ENCODE data around the gene KLF4.

Gene KLF4

GRCh38 chr9:107488375-107489143 is 1.0 kb downstream of the KLF4 start:
- in situ Hi-C loops (cut with MboI; ENCODE audit: low sequenced_read_pairs) = loop anchor here (25.0 kb wide), 1 partner anchor 774 kb away; no protein-coding TSS in a partner anchor

GRCh38 chr9:107487521-107488374 is 1.8 kb downstream of the KLF4 start:
- in situ Hi-C loops (cut with MboI; ENCODE audit: low sequenced_read_pairs) = loop anchor here (25.0 kb wide), 1 partner anchor 775 kb away; no protein-coding TSS in a partner anchor

GRCh38 chr9:107486674-107487520 is 2.7 kb downstream of the KLF4 start:
- in situ Hi-C loops (cut with MboI; ENCODE audit: low sequenced_read_pairs) = loop anchor here (25.0 kb wide), 1 partner anchor 775 kb away; no protein-coding TSS in a partner anchor

- in situ Hi-C loops (cut with MboI; ENCODE audit: low sequenced_read_pairs) = loop anchor here (25.0 kb wide), 1 partner anchor 777 kb away; no protein-coding TSS in a partner anchor
Observed at GRCh38 chr9:107485458-107486043, 4.0 kb downstream of the KLF4 start.

- in situ Hi-C loops (cut with MboI; ENCODE audit: low sequenced_read_pairs) = loop anchor here (25.0 kb wide), 1 partner anchor 778 kb away; no protein-coding TSS in a partner anchor
Observed at GRCh38 chr9:107484117-107484723, 5.3 kb downstream of the KLF4 start.

- in situ Hi-C loops (cut with MboI; ENCODE audit: low sequenced_read_pairs) = loop anchor here (25.0 kb wide), 1 partner anchor 779 kb away; no protein-coding TSS in a partner anchor
Observed at GRCh38 chr9:107483666-107484065, 5.9 kb downstream of the KLF4 start.

- in situ Hi-C loops (cut with MboI; ENCODE audit: low sequenced_read_pairs) = loop anchor here (25.0 kb wide), 1 partner anchor 781 kb away; no protein-coding TSS in a partner anchor
Observed at GRCh38 chr9:107481035-107481434, 8.5 kb downstream of the KLF4 start.

- in situ Hi-C loops (cut with MboI; ENCODE audit: low sequenced_read_pairs) = loop anchor here (25.0 kb wide), 1 partner anchor 782 kb away; no protein-coding TSS in a partner anchor
Observed at GRCh38 chr9:107480386-107480789, 9.2 kb downstream of the KLF4 start.

GRCh38 chr9:107478805-107479204 is 10.8 kb downstream of the KLF4 start:
- in situ Hi-C loops (cut with MboI; ENCODE audit: low sequenced_read_pairs) = loop anchor here (25.0 kb wide), 1 partner anchor 783 kb away; no protein-coding TSS in a partner anchor

- in situ Hi-C loops (cut with MboI; ENCODE audit: low sequenced_read_pairs) = loop anchor here (25.0 kb wide), 1 partner anchor 1288 kb away; no protein-coding TSS in a partner anchor
Observed at GRCh38 chr9:107474124-107474523, 15.4 kb downstream of the KLF4 start.

GRCh38 chr9:107472581-107473340 is 16.8 kb downstream of the KLF4 start:
- in situ Hi-C loops (cut with MboI; ENCODE audit: low sequenced_read_pairs) = loop anchor here (25.0 kb wide), 1 partner anchor 1290 kb away; no protein-coding TSS in a partner anchor

- in situ Hi-C loops (cut with MboI; ENCODE audit: low sequenced_read_pairs) = loop anchor here (25.0 kb wide), 1 partner anchor 1291 kb away; no protein-coding TSS in a partner anchor
Observed at GRCh38 chr9:107471552-107471951, 18.0 kb downstream of the KLF4 start.

- in situ Hi-C loops (cut with MboI; ENCODE audit: low sequenced_read_pairs) = loop anchor here (25.0 kb wide), 1 partner anchor 1295 kb away; no protein-coding TSS in a partner anchor
Observed at GRCh38 chr9:107467416-107467815, 22.2 kb downstream of the KLF4 start.

- in situ Hi-C loops (cut with MboI; ENCODE audit: low sequenced_read_pairs) = loop anchor here (25.0 kb wide), 1 partner anchor 1295 kb away; no protein-coding TSS in a partner anchor
Observed at GRCh38 chr9:107466826-107467225, 22.7 kb downstream of the KLF4 start.

GRCh38 chr9:107465467-107466451 is 23.8 kb downstream of the KLF4 start:
- in situ Hi-C loops (cut with MboI; ENCODE audit: low sequenced_read_pairs) = loop anchor here (25.0 kb wide), 1 partner anchor 1297 kb away; no protein-coding TSS in a partner anchor

- in situ Hi-C loops (cut with MboI; ENCODE audit: low sequenced_read_pairs) = loop anchor here (25.0 kb wide), 1 partner anchor 1298 kb away; no protein-coding TSS in a partner anchor
Observed at GRCh38 chr9:107464516-107464915, 25.1 kb downstream of the KLF4 start.

GRCh38 chr9:107462691-107463090 is 26.9 kb downstream of the KLF4 start:
- in situ Hi-C loops (cut with MboI; ENCODE audit: low sequenced_read_pairs) = loop anchor here (25.0 kb wide), 1 partner anchor 1300 kb away; no protein-coding TSS in a partner anchor
